ENCODE measurements around the gene CD248.

The CD248 gene

GRCh38 chr11:66340596-66341501 lies 24.0 kb upstream of the CD248 start:
- no peak for TF ChIP-seq CTCF (IDR thresholded peaks at IDR 0.05; ENCODE audit: low read depth, low read length)
- H3K4me3 ChIP-seq (replicated peaks in 1 of 2; ENCODE audit: low read depth in 2 of 2, low read length in 2 of 2) = no peak overlapping the region
- DNase-seq (ENCODE audit: low read depth in 2 of 2) = no peak

- TF ChIP-seq CTCF (IDR thresholded peaks at IDR 0.05; ENCODE audit: low read depth, low read length) = no peak
- DNase-seq (ENCODE audit: low read depth in 2 of 2) = no peak
- H3K4me3 ChIP-seq (replicated peaks in 1 of 2; ENCODE audit: low read depth in 2 of 2, low read length in 2 of 2) = no peak overlapping the region
Observed at GRCh38 chr11:66339686-66340483, 23.0 kb upstream of the CD248 start.

DNA sequence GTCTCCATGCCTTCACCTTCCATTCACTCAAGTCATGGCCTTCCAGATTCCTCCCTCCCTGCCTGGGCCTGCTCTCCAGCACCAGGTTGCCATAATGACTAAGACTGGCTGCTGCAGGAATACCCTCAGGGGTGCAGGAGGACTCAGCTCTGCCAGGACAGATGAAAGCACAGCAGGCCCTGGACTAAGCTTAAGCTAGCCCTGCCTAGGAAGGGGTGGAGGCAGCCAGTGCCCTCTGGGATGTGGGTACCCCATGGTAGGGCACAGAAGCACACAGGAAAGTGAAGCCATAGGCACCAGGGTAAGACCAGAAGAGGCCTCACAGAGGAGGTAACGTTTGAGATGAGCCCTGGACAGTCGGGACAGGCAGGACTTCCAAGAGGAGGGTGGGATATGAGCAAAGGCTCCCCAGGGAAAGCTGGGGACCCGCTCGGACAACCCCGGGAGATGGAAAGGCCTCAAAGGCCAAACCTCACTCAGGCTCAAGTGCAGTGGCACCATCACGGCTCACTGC lies 22.4 kb upstream of the CD248 start:
- TF ChIP-seq CTCF (IDR thresholded peaks at IDR 0.05; ENCODE audit: low read depth, low read length) = no peak
- no peak overlapping the region for H3K4me3 ChIP-seq (replicated peaks in 1 of 2; ENCODE audit: low read depth in 2 of 2, low read length in 2 of 2)
- DNase-seq (ENCODE audit: low read depth in 2 of 2) = no peak

GRCh38 chr11:66338276-66339161 lies 21.7 kb upstream of the CD248 start:
- no peak overlapping the region for H3K4me3 ChIP-seq (replicated peaks in 1 of 2; ENCODE audit: low read depth in 2 of 2, low read length in 2 of 2)
- no peak for TF ChIP-seq CTCF (IDR thresholded peaks at IDR 0.05; ENCODE audit: low read depth, low read length)
- no peak for DNase-seq (ENCODE audit: low read depth in 2 of 2)

GRCh38 chr11:66337103-66337899 lies 20.5 kb upstream of the CD248 start:
- no peak for DNase-seq (ENCODE audit: low read depth in 2 of 2)
- H3K4me3 ChIP-seq (replicated peaks in 1 of 2; ENCODE audit: low read depth in 2 of 2, low read length in 2 of 2) = no peak overlapping the region
- no peak for TF ChIP-seq CTCF (IDR thresholded peaks at IDR 0.05; ENCODE audit: low read depth, low read length)

Data from cardiac fibroblast (primary cell).